Adrenal gland (tissue), 12 donors: Measurements from ENCODE around the gene CXCL12. TPM values are rescaled to one million over a fixed set of nuclear protein-coding genes. Genes with fewer than 3 reads are reported as not detected.

Source experiments
- DNase-seq, 7 donors: peaks; one replicate each; pipeline ENCODE4 v3.0.0-alpha.2; 2019 to 2020
- H3K27ac ChIP-seq, 5 donors: fragments of 200-600 bp; sonication (generic) in 4 of 5; 1 replicate in 3 of 5; 2 replicates in 2 of 5; pipeline versions ENCODE4 v1.5.1 to v1.8.0; 2016 to 2020; ENCODE audit warnings: mild to moderate bottlenecking in 1 of 5
- H3K27me3 ChIP-seq: fragments of 200-600 bp; 2 replicates; pipeline ENCODE4 v1.8.0; 2021
- H3K36me3 ChIP-seq, 2 donors: fragments of 200-600 bp; replicated peaks in 1 of 2; 1 replicate in 1 of 2; 2 replicates in 1 of 2; pipeline versions ENCODE4 v1.5.1 to v1.8.0; 2018 to 2022
- H3K4me1 ChIP-seq, 2 donors: fragments of 200-600 bp; replicated peaks in 1 of 2; 1 replicate in 1 of 2; 2 replicates in 1 of 2; pipeline versions ENCODE4 v1.5.1 to v1.8.0; 2018 to 2021
- H3K4me3 ChIP-seq, 4 donors: fragments of 200-600 bp; sonication (generic) in 3 of 4; one replicate each; pipeline ENCODE4 v1.5.1; 2016 to 2018
- H3K9me3 ChIP-seq, 3 donors: fragments of 200-600 bp; sonication (generic) in 1 of 3; replicated peaks in 1 of 3; 1 replicate in 2 of 3; 2 replicates in 1 of 3; pipeline versions ENCODE4 v1.5.1 to v1.8.0; 2016 to 2021
- CTCF ChIP-seq, 6 experiments: fragments of 450-650 bp in 4 of 6; fragments of 200-600 bp in 2 of 6; sonication (generic) in 1 of 6; IDR thresholded peaks; 1 replicate in 5 of 6; 2 replicates in 1 of 6; pipeline versions ENCODE4 v1.5.1 to v1.8.0; 2016 to 2021; ENCODE audit warnings: antibody characterized with exemption in 6 of 6, mild to moderate bottlenecking in 2 of 6, moderate library complexity in 1 of 6
- POLR2A ChIP-seq, 2 donors: fragments of 450-650 bp; IDR thresholded peaks; one replicate each; pipeline ENCODE4 v1.6.1; 2017; ENCODE audit warnings: antibody characterized with exemption in 2 of 2, mild to moderate bottlenecking in 2 of 2, moderate library complexity in 1 of 2
- WGBS, 4 donors: extraction: QIAGEN DNeasy Blood & Tissue Kit in 2 of 4; methylation state at CpG; one replicate each; pipeline versions ENCODE4 v1.1.5 to v1.1.7; 2013 to 2017; 5-methylcytosine and 5-hydroxymethylcytosine counted together
- intact Hi-C, 2 donors: fragments of 100-400 bp; cut with DNase I; formaldehyde crosslinking; loops; one replicate each; pipeline versions ENCODE4 v1.14.1 to v1.15.0; 2022 to 2023
- polyA plus RNA-seq, 3 donors: library from polyadenylated mRNA; stranded (reverse); fragments of 200-250 nt in 2 of 3; fragments of 350-450 nt in 1 of 3; fragmentation: Illumina TruSeq in 1 of 3; extraction: RNeasy Lipid Tissue Mini Kit (QIAGEN cat#74804) in 1 of 3; gene quantifications; one replicate each; pipeline ENCODE4 v1.2.3, GENCODE V29; 2013 to 2014
- total RNA-seq, 9 donors: library from RNA; depleted of rRNA in 4 of 9; stranded (reverse); fragments of >200 nt in 4 of 9; fragments of 120-200 nt in 1 of 9; fragmentation: NEBNext Ultra II Directional in 1 of 9; extraction: Animal tissue kit (Norgen Biotek cat#: 25700) in 1 of 9; gene quantifications; one replicate each; pipeline versions ENCODE4 v1.1.0 to v1.2.4, GENCODE V29; 2013 to 2023
- donor health status: healthy with polysubstance abuse.
- donor health status: Bipolar disorder and iron deficiency.
- donor health status: DM: yes; HTN: yes; CAD: no.
- donor health status: DM: no; HTN: no; CAD: no.
- donor health status: DM: no; HTN: no; CAD: no.
- donor health status: DM: yes; HTN: yes; CAD: no.

Gene CXCL12
- total and polyA plus RNA-seq, 12 donors, result 17.5 to 193 (median 66.1) TPM

DNA sequence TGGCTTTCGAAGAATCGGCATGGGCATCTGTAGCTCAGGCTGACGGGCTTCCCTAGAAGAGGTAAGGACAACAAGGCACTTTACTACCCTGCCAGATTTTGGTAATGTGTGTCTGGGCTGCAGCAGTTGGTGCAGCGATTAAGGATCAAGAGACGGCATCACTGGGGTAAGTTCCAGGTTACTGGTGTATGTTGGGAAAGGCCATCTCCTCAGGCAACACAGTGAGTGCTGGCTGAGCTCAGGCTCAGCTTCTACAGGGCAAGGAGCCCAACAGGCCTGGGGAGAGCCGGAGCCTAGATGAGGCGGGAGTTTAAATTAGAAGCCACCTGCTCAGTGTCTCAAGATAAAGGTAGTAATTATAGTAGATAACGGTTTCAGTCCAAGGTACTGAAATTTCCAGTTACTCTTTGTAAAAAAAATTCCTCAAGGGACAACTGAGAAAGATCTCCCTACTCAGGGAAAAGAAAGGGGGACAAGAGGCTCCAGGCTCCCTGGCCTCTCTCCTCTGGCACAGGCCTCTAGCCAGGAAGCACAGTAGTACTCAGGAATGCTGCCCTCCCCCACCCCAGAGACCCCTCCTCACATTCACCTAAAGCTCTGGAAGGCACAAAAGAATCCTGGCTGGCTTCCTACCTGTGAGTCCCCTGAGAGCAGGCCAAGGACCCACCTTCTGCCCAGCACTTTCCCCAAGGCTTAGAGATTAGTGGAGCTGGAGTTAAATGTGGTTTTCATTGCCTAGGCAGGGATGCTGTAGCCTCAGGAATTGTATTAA lies 3.9 kb downstream of the CXCL12 start:
- Histone ChIP-seq H3K4me3 (no peak overlapping the region), H3K36me3 (peaks cover 0 to 4% of the 10 kb centered on the region in 2 donors), H3K27ac (no peak overlapping the region), H3K27me3 (peaks cover 15% of the 10 kb centered on the region), H3K9me3 (no peaks in the 10 kb centered on the region), H3K4me1 (peaks cover 0 to 8% of the 10 kb centered on the region in 2 donors)
- peak in 2 of 7 donors; percentile 7 to 15 for DNase-seq
- 75 to 92% (median 78%) methylated on average over 6 to 8 of the region's 8 CpGs for WGBS, 4 donors
- intact Hi-C loops, result loop anchor here in 1 of 2 donors (5.0 to 10.0 kb wide), 2 partner anchors 484 to 709 kb away; no protein-coding TSS in a partner anchor
- TF ChIP-seq CTCF (IDR thresholded peaks at IDR 0.05) (no peak), POLR2A (IDR thresholded peaks at IDR 0.05) (no peak)

- DNase-seq, result peak in 1 of 7 donors; percentile 5
- Histone ChIP-seq H3K36me3 (peaks cover 0 to 4% of the 10 kb centered on the region in 2 donors), H3K4me3 (no peak overlapping the region), H3K27ac (no peak overlapping the region), H3K27me3 (peaks cover 4% of the 10 kb centered on the region), H3K4me1 (peaks cover 0 to 8% of the 10 kb centered on the region in 2 donors), H3K9me3 (no peaks in the 10 kb centered on the region)
- 80 to 89% (median 86%) methylated on average over 4 of the region's 4 CpGs for WGBS, 4 donors
- intact Hi-C loops, result loop anchor here in 1 of 2 donors (5.0 to 10.0 kb wide), 2 partner anchors 485 to 708 kb away; no protein-coding TSS in a partner anchor
- TF ChIP-seq CTCF (IDR thresholded peaks at IDR 0.05), result no peak
- TF ChIP-seq POLR2A (IDR thresholded peaks at IDR 0.05), result no peak
Observed at GRCh38 chr10:44379907-44380306, 5.0 kb downstream of the CXCL12 start.

DNA sequence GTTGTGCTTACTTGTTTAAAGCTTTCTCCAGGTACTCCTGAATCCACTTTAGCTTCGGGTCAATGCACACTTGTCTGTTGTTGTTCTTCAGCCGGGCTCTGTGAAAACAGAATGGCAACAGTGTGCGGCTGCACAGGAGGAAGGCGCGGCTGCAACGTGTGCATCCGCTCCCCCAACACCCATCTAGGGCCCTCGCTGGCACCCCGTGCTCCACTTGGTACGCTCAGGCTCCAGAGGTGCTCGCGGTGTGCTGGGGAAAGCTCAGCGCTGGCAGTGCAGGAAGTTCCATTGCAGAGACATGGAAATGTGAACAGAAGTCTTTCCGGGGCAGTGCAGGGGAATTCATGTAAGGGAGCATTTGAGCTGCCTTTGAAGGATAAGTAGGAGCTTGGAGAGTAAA lies 6.3 kb downstream of the CXCL12 start:
- intact Hi-C loops, result no loop called here
- Histone ChIP-seq H3K27me3 (peaks cover under 1% of the 10 kb centered on the region), H3K27ac (no peak overlapping the region), H3K4me3 (no peak overlapping the region), H3K9me3 (no peaks in the 10 kb centered on the region), H3K4me1 (no peaks in the 10 kb centered on the region), H3K36me3 (peaks cover 0 to 4% of the 10 kb centered on the region in 2 donors)
- WGBS, 4 donors, result 84 to 92% (median 89%) methylated on average over 12 to 14 of the region's 14 CpGs
- no peak for DNase-seq
- TF ChIP-seq POLR2A (IDR thresholded peaks at IDR 0.05), result no peak
- no peak for TF ChIP-seq CTCF (IDR thresholded peaks at IDR 0.05)

DNA sequence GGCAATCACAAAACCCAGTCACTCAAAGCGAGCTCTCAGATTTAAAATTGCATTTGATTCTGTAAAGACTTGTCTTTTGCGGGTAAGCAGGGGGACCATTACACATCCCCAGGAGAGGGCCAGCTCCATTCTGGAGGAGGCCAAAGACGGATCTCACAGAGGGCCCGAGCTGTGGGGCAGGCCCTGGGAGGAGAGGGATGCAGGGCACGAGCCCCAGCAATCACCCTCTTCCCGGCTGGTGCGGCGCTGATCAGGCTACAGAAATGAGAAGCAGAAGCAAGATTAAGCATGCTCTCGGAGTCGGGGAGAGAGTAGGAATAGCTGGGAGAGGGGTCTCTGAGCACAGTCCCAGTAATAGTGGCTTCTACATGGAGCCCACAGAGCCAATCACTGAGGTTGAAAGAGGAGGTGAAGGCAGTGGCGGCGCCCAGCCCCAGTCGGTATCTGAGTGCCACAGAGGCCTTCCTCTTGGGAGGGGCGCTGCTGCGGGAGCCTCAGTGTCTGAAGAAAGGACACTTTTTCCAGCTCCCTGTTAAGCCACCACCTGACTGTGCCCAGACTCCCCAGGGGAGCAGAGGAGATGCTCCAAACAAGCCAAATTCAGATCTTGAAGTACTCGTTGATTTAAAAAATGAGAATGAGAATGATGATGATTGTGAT lies 7.1 kb downstream of the CXCL12 start:
- intact Hi-C loops, result no loop called here
- Histone ChIP-seq H3K27me3 (no peaks in the 10 kb centered on the region), H3K4me3 (no peak overlapping the region), H3K36me3 (peaks cover 0 to 4% of the 10 kb centered on the region in 2 donors), H3K27ac (no peak overlapping the region), H3K4me1 (no peaks in the 10 kb centered on the region), H3K9me3 (no peaks in the 10 kb centered on the region)
- TF ChIP-seq CTCF (IDR thresholded peaks at IDR 0.05) (no peak), POLR2A (IDR thresholded peaks at IDR 0.05) (no peak)
- DNase-seq, result no peak
- WGBS, 4 donors, result 86 to 91% (median 89%) methylated on average over 16 of the region's 16 CpGs
